DMS114 treated with DMSO at 0.1 percent for 48 hours (cell line): ENCODE measurements around the gene C6orf89.

Experiments
- DNase-seq: peaks from one replicate; lab custom pipeline; 2025; ENCODE audit not compliant: unreplicated experiment; lab: John Stamatoyannopoulos, UW

C6orf89 gene

DNA sequence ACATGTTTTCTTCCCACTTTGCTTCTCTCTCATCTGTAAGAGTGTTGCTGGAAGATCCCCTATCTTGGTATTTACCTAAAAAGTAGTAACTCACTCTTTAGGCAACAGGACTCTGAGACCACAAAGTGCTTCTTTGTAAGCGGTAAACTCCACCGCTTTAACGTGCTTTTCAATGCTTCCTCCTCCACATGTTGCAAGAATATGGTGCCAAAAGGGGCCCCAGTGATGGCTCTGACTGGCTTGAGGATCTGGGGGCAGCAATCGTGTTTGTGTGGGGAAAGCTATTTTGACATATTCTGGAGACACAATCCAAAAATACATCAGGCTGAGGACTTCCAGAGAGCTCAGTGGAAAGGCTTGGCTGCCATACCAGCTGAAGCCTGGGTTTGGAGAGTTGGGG, 34.1 kb upstream of the C6orf89 start:
- no peak for DNase-seq

DNA sequence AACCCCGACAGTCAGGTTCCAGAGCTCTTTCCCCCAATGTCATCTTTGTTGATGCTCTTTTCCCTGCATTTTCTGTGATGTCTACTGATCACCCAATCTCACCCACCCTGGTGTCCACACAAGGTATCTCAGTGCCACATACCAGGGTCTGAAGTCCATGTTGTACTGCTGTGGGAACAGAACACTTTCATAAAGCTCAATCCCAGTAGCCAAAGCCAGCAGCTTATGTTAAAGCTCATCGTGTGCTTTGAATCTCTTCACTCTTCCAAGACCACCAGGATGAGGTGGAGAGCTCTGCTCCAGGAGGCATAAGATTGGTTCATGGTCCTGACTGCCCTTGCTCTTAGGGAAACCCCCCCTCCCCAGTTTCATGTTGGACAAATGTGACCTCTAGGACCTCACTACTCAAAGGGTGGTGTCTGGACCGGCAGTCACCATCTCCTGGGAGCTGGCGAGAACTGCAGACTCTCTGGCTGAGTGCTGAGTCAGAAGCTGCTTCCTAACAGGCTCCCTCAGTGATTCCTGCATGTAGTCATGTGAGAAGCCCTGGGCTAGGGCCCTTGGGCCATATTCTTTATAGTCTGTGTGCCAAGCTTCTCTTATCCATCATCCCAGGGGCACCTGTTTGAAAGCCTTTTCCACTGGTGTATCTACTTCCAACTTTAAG, 33.1 kb upstream of the C6orf89 start:
- DNase-seq, result no peak

DNA sequence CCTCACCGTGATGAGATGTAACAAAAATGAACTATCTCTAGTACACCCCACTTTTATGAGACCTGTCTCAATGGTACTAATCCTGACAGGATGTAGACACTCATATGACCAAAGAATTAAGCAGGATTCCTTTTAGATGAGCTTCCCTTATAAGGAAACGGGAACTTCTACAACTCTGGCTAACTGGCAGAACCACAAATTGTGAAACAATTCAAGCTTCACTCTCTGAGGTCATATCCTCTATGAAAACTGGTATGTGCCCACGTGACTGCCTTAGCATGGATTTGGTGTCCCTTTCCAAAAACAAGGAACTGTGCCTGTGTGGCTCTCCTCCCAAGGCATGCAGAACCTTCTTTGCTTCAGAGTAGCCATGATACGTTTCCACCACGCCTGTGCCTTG, 32.4 kb upstream of the C6orf89 start:
- no peak for DNase-seq

DNA sequence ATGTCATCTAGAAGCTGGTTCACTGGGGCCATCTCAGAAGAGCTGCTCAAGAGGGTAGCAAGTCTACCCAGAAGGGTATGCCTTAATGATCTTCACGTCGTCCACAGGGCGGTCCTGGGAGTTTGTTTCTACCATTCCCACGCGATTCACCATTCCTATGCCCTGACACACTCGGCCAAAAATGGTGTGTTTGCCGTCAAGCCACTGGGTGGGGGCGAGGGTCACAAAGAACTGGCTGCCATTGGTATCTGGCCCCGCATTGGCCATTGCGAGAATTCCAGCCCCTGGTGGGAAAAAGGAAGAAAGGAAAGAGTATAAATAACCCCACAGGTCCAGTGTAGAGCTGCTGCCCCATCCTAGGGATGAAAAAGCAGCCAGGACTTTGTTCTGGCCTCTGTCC, 30.0 kb upstream of the C6orf89 start:
- no peak for DNase-seq

DNA sequence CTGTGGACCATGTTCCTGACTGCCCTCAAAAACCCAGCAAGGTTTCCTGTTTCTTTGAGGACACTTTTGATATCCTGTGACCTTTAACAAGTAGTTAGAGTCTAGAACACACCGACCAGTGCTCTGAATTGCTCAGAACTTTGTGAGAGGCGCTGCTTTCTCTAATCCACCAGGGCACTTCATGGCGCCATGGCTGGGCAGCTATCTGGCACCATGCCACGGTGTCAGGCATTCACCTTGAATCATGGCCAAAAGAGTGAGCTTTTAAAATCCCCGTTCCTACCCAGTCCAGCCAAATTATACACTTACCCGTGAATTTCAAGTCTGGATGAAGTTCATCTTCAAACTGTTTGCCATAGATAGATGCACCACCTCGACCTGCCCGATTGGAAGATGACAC, 29.5 kb upstream of the C6orf89 start:
- DNase-seq, result no peak

DNA sequence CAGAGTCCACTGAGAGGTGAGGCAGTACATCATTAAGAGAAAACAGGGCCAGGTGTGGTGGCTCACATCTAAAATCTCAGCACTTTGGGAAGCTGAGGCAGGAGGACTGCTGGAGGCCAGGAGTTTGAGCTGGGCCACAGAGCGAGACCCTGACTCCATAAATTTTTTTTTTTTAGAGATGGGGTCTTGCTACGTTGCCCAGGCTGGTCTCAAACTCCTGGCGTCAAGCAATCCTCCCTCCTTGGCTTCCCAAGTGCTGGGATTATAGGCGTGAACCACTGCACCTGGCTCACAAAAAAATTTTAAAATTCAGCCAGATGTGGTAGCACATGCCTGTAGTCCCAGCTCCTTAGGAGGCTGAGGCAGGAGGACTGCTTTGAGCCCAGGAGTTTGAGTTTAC, 28.4 kb upstream of the C6orf89 start:
- DNase-seq, result no peak

DNA sequence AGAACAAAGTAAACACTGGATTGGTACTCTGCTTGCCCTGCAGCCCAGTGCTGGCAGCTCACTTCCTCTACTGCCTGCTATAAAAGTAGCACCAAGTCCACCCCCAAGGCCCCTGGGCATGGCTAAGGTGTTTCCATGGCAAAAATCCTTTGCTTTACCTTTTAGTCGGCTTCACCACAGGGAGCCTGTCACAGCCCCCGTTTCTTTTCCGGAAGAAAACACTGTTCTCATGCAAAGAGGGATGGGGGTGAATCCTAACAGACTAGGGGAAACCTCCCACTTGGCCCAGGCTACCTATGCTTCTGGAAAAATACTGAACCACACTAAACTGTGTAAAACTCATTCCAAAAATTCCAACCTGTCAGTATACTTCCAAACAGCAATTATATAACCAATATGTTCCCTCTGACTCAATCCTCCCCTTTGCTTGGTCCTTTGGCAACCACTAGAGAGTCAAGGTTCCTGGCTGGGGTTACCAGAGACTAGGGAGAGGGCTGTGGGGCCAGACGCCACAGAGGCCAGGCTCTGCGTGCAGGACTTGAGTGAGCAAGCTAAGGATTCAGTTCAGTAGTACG, 27.3 kb upstream of the C6orf89 start:
- no peak for DNase-seq

DNA sequence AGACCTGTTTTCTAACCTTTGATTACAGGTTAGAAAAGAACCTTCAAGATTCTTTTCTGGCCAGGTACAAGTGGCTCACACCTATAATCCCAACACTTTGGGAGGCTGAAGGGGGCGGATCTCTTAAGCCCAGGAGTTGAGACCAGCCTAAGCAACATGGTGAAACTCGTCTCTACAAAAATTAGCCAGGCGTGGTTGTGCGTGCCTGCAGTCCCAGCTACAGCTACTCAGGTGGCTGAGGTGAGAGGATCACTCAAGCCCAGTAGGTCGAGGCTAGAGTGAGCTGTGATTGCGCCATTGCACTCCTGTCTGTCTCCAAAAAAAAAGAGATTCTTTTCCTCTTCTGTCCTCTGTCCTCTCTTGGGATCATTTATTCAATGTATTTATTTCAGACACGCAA, 25.6 kb upstream of the C6orf89 start:
- no peak for DNase-seq

DNA sequence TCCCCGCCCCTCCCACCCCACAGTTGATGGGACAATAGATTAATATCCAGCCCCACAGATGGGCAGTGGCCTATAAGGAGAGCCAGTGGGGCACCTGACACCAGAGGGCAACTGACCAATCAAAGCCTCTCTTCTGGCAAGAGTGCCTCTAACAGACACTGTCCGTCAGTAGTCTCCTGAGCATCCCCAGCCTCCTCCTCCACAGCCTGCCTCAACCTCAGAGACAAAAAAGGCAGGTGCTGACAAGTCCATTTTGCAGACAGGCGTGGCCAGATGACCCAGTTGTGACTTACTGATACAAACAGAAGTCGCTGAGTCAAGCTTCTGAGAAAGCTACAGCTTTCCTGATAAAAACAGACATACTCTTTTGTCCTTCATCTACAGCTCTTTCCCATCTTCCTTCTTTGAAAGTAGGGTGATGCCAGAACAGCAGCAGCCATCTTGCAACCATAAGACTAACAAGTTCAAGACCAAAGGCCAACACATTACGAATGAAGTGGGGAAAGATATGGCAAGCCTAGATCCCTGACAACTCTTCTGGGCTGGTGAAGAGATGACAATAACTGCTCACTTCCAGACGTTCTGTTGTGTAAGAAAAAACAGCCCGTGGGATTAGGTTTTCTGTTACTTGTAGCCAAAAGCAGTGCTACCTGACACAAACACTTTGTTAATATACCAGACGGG, 23.4 kb upstream of the C6orf89 start:
- DNase-seq, result no peak

DNA sequence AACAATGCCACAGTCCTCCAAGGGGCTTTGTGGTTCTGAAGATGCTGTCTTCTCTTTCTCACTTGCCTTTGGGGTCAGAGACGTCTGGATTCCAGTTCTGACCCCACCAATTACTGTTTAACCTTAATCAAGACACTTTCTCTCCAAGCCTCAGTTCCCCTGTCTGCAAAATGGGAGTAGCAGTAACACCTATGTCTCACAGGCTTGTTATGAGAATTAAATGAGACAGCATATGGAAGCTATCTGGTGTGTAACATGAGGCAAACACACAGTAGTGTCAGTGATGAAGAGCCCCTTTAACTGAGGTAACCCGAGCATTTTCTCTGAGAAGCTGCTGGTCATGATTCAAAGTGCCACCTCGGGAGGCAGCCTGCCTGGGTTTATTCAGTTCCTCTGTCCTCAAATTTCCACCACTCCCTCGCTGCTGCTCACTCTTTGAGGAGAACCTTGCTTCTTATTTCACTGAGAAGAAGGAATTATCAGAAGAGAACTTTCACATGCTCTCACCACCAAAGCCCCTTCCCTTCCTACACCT, 22.8 kb upstream of the C6orf89 start:
- DNase-seq, result no peak

DNA sequence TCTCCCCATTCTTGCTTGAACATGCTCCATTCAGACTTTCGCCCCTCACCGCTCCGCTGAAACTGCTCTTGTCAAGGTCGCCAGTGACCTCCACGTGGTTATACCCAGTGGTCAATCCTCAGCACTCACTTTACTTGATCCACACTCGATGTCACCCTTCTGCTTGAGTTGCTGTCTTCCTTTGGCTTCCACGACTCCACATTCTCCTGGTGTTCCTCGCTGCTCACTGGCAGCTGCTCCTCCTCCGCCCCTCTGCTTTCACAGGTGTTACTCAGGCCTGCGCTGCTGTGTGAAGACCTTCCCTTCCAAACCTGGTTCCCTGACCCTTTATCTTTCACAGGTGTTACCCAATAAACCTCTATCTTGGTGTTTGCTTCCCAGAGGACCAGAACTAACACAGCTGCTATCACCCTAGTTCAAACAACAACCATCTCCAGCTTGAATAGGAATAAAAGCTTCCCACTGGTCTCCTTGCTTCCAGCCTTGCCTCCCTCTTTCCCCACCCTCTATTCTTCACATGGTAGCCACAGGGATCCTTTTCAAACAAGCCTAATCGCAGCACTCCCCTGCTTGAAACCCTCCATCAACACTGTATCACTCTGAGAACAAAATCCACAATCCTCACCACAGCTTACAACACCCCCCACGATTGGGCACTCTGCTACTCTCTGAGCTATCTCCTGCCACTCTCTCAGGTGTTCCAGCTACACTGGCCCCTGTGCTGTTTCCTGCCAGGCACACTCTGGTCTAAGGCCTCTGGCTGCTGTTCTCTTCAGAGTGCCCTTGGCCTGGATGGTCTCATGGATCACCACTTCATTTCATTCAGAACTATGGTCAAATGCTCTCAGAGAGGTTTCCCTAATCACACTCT, 21.8 kb upstream of the C6orf89 start:
- DNase-seq, result no peak

DNA sequence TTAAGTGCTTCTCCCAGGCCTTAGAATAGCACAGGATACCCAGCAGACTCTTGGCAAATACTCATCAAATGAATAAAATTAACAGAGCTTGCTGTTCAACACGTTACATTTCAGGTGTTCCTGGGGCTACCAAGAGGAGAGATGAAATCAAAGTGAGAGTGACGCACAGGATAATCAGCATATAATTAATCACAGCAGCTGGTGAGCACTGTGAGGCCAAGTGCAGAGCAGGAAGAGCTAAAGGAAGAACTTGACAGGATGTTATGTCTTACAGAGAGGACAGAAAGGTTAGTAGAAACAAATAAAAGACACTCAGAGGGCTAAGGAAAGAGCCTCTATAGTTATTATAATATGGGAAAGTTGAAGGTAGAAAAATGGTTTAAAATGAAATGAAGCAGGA, 19.9 kb upstream of the C6orf89 start:
- no peak for DNase-seq

DNA sequence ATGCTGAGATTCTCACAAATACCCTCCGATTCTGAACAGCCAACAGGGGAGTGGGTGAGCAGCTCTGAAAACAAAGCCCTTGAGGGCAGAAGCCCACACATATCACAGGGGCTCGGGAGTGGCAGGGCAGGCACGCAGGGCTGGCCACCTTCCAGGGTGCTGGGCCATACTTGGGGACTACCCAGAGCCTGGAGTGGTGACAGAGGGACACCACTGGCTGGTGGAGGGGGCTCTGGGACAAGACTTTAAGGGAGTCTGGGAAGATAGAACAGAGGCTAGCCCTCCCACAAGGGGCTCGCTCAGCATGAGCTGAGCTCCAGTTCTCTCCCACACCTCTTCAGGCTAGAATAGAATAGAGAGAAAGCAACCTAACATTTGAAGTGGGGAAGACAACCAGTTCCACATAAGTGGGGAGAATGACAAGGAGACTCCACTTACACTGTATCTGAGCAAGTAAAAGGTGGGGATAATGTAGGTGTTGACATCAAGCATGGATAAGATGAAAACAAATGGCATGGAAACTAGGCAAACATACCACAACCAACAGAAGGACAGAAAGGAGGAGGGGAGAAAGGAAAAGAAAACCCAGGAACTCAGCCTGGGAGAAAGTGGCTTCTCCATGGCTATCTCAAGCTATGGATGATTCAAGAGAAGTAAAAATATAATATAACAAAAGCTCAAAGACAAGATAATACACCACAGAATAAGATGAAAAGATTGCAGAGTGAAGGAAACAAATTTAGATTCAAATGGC, 18.1 kb upstream of the C6orf89 start:
- DNase-seq, result no peak

DNA sequence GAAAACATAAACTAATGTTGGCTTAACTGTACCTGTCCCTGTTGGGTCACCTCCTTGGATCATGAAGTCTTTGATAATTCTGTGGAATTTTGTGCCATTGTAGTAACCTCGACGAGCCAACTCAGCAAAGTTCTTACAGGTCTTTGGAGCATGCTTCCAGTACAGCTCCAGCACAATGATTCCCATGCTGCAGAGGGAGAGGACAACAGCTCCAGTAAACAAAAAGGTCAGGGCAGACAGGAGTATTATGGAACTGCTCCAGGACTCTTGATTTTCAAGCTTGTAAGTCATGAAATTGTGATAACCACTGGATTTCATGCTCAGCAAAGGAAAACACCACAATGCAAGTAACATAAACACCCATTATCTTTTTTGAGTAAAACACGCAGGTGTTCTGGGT, 14.1 kb upstream of the C6orf89 start:
- no peak for DNase-seq

DNA sequence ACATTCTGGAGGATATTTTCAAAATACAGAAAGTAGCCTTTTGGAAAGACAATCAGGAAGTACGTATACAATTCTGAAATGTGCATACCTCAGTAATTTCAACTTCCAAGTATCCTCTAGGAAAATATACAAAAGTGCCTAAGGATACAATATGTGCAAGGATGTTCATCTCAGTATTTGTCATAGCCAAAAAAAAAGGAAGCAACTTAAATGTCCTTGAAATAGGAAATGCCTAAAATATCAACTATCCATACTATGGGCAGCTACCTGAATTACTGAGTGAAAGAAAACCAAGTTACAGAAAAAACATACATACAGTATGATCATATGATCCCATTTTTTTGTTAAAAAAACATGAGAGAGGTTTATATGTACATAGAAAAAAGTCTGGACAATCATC, 12.6 kb upstream of the C6orf89 start:
- no peak for DNase-seq

DNA sequence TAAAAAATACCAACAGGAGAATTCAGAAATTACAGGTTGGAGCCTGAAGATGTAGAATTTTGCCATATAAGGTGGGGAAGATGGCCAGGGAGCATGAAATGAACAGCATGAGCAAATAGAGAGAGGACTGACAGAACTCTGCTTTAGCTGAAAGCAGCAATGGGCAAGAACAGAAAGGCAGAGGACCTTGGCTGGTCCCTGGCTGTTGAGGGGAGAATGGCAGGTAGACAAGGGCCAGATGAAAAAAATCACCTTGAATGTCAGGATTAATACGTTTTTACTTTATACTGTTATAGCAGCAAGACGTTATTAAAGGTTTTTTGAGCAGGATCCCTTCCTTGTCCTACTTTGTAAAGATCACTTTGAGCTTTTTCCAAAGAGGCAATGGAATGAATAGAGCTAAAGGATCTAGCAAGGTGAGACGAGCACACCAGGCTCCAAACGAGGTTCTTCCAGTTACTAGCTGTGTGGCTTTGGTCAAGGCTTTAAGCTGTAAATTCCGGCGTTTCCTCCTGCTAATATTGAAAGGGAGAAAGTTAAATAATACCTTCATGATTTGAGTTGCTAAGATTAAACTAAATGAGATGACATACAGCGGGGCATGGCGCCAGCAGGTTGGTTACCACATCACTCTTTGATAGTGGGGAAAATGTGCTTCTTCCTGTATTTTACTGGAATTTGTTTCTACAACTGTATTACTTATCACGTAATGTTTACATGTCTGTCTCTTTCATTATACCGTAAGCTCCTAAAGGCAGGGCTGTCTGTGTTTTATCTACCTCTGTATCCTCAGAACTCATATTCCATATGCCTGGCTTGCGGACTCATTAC, 11.9 kb upstream of the C6orf89 start:
- DNase-seq, result no peak

DNA sequence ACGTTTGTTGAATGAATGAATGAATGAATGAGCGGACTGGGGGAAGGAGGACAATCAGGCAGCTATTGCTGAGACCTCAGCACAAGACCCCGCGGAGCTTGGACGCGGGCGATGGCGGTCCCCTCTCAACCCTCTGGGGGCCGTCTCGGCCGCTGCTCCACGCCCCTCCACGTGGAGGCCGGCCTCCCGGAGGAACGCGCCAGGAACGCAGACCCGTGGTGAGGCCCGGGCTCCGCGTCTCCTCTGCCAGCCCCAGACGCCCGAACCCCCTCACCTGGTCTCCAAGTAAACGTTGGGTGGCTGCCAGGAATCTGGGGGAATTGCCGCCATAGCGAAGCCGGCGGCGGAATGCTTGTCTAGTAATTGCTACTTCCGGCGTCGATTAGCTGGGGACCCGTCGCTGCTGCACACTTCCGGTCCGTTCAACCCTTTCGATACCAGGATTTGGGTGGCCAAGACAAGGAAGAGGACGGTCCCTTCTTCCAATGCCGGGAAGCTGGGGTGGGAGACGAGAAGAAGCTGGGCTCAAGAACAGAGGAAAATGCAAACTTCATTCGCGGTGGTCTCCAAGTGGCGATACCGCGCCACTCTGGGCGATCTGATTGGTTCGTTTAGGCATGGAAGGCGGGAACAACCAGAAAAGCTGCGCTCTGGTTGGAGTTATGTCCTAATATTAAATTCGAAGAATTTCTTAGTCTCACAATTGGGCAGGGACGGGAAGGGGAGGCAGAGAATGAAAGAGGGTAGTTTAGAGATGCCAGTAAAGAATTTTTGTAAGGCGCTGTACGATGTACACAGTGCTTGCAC, 11.1 kb upstream of the C6orf89 start, which contains the start of gene PPIL1:
Gene PPIL1 (minus strand): TSS at position 361 of the 807 bp plus-strand sequence. CDS start 31 bp downstream, at position 330.
- peak; percentile 99 for DNase-seq

DNA sequence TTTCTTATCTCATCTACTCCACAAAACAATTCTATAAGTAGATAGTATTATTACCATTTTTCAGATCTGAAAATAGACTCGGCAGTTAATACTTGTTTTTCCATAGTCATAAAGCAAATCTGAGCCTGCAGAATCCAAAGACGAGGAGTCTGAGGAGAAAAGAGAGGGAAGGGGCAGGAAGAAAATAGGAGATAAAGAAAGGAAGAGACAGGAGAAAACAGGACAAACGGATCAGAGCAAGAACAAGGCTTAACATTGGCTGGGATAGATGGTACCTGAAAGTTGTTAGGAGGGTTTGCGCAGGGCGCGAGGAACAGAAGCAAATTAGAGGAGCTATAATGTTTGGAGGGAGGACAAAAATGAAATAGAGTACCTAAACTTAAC, 10.5 kb upstream of the C6orf89 start:
- DNase-seq, result no peak

DNA sequence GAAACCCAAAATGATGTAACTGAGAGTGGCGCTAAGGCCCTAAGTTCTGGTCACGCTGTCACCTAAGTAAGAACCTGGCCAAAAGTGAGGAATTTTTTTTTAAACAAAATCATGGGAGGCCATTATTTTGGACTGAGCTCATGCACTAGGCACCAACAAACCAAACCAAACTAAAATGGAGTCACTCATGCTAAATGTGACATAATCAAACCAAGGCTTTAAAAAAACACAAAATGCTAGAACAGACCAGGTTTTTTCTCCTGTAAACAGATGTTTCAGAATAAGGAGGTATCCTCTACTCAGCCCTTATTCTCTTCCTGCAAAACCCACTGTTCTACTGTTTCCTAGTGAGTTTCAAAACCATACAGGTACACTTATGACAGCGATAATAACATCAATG, 1.1 kb upstream of the C6orf89 start:
- DNase-seq, result no peak
